ENCODE data around the gene EPHB2. TPM values are rescaled to one million over a fixed set of nuclear protein-coding genes. Genes with fewer than 3 reads are reported as not detected.

Gene EPHB2
- total RNA-seq, 3 donors from 2014 or later = 22.7 to 76.7 (median 70.8) TPM

DNA sequence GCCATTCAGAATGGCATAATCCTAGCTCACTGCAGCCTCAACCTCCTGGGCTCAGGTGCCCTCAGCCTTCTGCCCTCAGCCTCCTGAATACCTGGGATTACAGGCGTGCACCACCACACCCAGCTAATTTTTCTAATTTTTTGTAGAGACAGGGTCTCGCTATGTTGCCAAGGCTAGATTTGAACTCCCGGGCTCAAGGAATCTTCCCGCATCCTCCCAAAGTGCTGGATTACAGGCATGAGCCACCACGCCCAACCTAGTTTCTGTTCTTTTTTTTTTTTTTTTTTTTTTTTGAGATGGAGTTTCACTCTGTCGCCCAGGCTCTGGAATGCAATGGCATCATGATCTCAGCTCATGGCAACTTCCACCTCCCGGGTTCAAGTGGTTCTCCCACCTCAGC lies 153.1 kb downstream of the EPHB2 start:
- no peak for DNase-seq
- no peak for ATAC-seq
- intact Hi-C loops (cut with DNase I, micrococcal nuclease) = loop anchor here in 1 of 2 donors (10.0 kb wide), 1 partner anchor 159 kb away; no protein-coding TSS in a partner anchor
- no peaks in the 10 kb centered on the region for H3K36me3 ChIP-seq (ENCODE audit: low read depth)
- H3K9me3 ChIP-seq = no peaks in the 10 kb centered on the region
- no peak for TF ChIP-seq CTCF (IDR thresholded peaks at IDR 0.05)
- H3K4me1 ChIP-seq (ENCODE audit: low read depth) = no peaks in the 10 kb centered on the region
- no peak overlapping the region for H3K4me3 ChIP-seq

DNA sequence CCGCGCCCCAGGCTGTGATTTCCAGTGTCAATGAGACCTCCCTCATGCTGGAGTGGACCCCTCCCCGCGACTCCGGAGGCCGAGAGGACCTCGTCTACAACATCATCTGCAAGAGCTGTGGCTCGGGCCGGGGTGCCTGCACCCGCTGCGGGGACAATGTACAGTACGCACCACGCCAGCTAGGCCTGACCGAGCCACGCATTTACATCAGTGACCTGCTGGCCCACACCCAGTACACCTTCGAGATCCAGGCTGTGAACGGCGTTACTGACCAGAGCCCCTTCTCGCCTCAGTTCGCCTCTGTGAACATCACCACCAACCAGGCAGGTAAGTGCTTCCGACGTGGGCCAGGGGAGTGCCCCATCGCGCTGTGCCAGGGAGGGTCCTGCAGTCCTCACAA lies 154.2 kb downstream of the EPHB2 start:
- ATAC-seq (no peak), DNase-seq (no peak)
- Histone ChIP-seq H3K4me3 (no peak overlapping the region), H3K9me3 (no peaks in the 10 kb centered on the region), H3K36me3 (ENCODE audit: low read depth) (no peaks in the 10 kb centered on the region), H3K4me1 (ENCODE audit: low read depth) (no peaks in the 10 kb centered on the region)
- intact Hi-C loops (cut with DNase I, micrococcal nuclease) = loop anchor here in 1 of 2 donors (10.0 kb wide), 1 partner anchor 160 kb away; no protein-coding TSS in a partner anchor
- no peak for TF ChIP-seq CTCF (IDR thresholded peaks at IDR 0.05)

DNA sequence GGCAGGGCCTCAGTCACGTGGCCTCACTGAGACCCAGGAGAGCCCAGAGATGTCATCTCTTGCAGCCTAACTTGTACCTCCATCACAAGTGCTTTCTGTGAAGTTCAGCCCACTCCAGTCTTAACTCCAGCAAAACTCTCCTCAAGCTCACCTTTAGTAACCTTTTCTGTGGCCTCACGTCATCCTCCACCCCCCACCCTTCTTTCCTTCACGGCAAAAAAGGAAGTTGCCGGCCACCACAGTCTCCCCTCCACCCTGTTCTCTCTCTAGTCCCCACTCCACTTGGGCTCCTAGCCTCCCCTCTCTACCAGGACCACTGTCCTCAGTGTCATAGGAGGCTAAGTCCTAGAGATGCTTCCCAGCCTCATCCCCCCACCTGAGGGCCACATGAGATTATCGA lies 155.1 kb downstream of the EPHB2 start:
- Histone ChIP-seq H3K36me3 (ENCODE audit: low read depth) (no peaks in the 10 kb centered on the region), H3K4me3 (no peak overlapping the region), H3K4me1 (ENCODE audit: low read depth) (no peaks in the 10 kb centered on the region), H3K9me3 (no peaks in the 10 kb centered on the region)
- TF ChIP-seq CTCF (IDR thresholded peaks at IDR 0.05) = no peak
- ATAC-seq (no peak), DNase-seq (no peak)
- intact Hi-C loops (cut with DNase I, micrococcal nuclease) = loop anchor here in 1 of 2 donors (10.0 kb wide), 1 partner anchor 161 kb away; no protein-coding TSS in a partner anchor

DNA sequence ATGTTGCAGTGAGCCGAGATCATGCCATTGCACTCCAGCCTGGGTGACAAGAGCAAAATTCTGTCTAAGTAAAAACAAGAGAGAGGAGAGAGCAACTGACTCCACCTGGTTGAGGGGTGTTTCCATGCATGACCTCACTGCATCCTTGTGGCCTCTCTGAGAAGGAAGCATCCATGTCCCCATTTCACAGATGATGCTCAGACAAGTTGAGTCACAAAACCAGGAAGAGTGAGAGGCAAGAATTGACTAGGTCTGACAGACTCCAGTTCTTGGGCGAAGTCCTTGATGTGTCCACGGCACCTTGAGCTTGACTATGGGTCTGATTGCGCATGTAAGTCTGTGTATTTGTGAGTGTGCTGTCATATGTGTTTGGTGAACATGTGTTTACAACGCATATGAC lies 156.2 kb downstream of the EPHB2 start:
- H3K36me3 ChIP-seq (ENCODE audit: low read depth) = no peaks in the 10 kb centered on the region
- H3K4me1 ChIP-seq (ENCODE audit: low read depth) = no peaks in the 10 kb centered on the region
- no peaks in the 10 kb centered on the region for H3K9me3 ChIP-seq
- DNase-seq = no peak
- H3K4me3 ChIP-seq = no peak overlapping the region
- no peak for TF ChIP-seq CTCF (IDR thresholded peaks at IDR 0.05)
- intact Hi-C loops (cut with DNase I, micrococcal nuclease) = loop anchor here in 1 of 2 donors (10.0 kb wide), 1 partner anchor 162 kb away; no protein-coding TSS in a partner anchor
- no peak for ATAC-seq

DNA sequence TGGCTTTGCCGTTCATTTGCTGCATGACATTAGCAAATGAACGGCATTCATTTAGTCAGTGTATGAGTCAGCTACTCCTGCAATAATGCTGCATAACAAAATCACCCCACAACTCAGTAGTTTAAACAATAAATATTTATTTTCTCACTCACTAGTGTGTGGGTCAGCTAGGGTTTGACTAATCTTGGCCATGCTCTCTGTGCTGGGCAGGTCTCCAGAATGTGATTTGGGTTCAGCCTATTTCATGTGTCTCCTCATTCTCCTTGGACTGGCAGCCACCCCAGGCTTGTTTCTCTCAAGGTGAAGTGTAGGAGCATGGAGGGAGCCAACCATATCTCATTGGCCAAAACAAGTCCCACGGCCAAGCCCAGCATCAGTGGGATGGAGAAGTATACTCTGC lies 157.7 kb downstream of the EPHB2 start:
- no peaks in the 10 kb centered on the region for H3K4me1 ChIP-seq (ENCODE audit: low read depth)
- TF ChIP-seq CTCF (IDR thresholded peaks at IDR 0.05) = no peak
- no peak for DNase-seq
- H3K9me3 ChIP-seq = no peaks in the 10 kb centered on the region
- no peak for ATAC-seq
- intact Hi-C loops (cut with DNase I, micrococcal nuclease) = loop anchor here in 1 of 2 donors (10.0 kb wide), 1 partner anchor 164 kb away; no protein-coding TSS in a partner anchor
- no peaks in the 10 kb centered on the region for H3K36me3 ChIP-seq (ENCODE audit: low read depth)
- no peak overlapping the region for H3K4me3 ChIP-seq

- Histone ChIP-seq H3K4me3 (no peak overlapping the region), H3K4me1 (ENCODE audit: low read depth) (no peaks in the 10 kb centered on the region), H3K36me3 (ENCODE audit: low read depth) (no peaks in the 10 kb centered on the region), H3K9me3 (no peaks in the 10 kb centered on the region)
- no peak for TF ChIP-seq CTCF (IDR thresholded peaks at IDR 0.05)
- intact Hi-C loops (cut with DNase I, micrococcal nuclease) = loop anchor here in 1 of 2 donors (10.0 kb wide), 1 partner anchor 165 kb away; no protein-coding TSS in a partner anchor
- ATAC-seq (no peak), DNase-seq (no peak)
These were observed 158.7 kb downstream of the EPHB2 start for GRCh38 chr1:22869325-22869724.
